K562 (cell line): ENCODE data around the gene BCL7C. TPM values are rescaled to one million over a fixed set of nuclear protein-coding genes. Genes with fewer than 3 reads are reported as not detected.
A peak's percentile ranks its signal among the peaks of the same experiment; 100 is the strongest.

Experiments
- ATF2 ChIP-seq: sonication (generic); formaldehyde crosslinking; IDR thresholded peaks from 2 replicates; pipeline ENCODE4 v1.8.1; 2022; ENCODE audit warnings: missing genetic modification reagents
- DACH1 ChIP-seq: fragments of 450-650 bp; IDR thresholded peaks from 2 replicates; pipeline ENCODE4 v1.6.1; 2018; ENCODE audit not compliant: partially characterized antibody
- LEF1 ChIP-seq: fragments of 450-650 bp; IDR thresholded peaks from 2 replicates; pipeline ENCODE4 v1.6.1; 2016; ENCODE audit warnings: mild to moderate bottlenecking
- MEF2D ChIP-seq: conservative IDR thresholded peaks from 2 replicates; pipeline ENCODE4 v1.6.1; 2016; ENCODE audit warnings: low read depth, missing genetic modification characterization, missing compliant biosample characterization
- MXI1 ChIP-seq: IDR thresholded peaks from 2 replicates; pipeline ENCODE4 v1.6.1; 2011; ENCODE audit warnings: low read depth, mild to moderate bottlenecking, improper control_type of control experiment, low read length
- PCBP1 ChIP-seq: fragments of 200-400 bp; formaldehyde crosslinking; IDR thresholded peaks from 2 replicates; pipeline ENCODE4 v1.6.1; 2018; ENCODE audit warnings: mild to moderate bottlenecking, low read depth, low read length; ENCODE audit not compliant: poor library complexity, severe bottlenecking
- POLR3A ChIP-seq: IDR thresholded peaks from 2 replicates; pipeline ENCODE4 v1.6.1; 2011; ENCODE audit warnings: borderline replicate concordance, mild to moderate bottlenecking, moderate library complexity; ENCODE audit not compliant: insufficient read length, insufficient read depth; ENCODE audit errors: extremely low read depth
- SP2 ChIP-seq: IDR thresholded peaks from 2 replicates; pipeline ENCODE4 v1.6.1; 2011; ENCODE audit warnings: mild to moderate bottlenecking, low read depth, low read length, moderate library complexity; ENCODE audit not compliant: poor library complexity, severe bottlenecking; ENCODE audit errors: extremely low read depth
- VEZF1 ChIP-seq: fragments of 200-800 bp; sonication (Bioruptor generic); IDR thresholded peaks from 2 replicates; pipeline ENCODE4 v1.6.1; 2017; ENCODE audit warnings: missing genetic modification characterization, missing compliant biosample characterization
- ZNF444 ChIP-seq: fragments of 250-450 bp; sonication (Bioruptor Pico); IDR thresholded peaks from 2 replicates; pipeline ENCODE4 v1.4.0; 2020; ENCODE audit warnings: mild to moderate bottlenecking, moderate library complexity
- polyA plus RNA-seq, 8 experiments: library from polyadenylated mRNA; depleted of rRNA in 4 of 8; stranded (reverse) in 5 of 8; unstranded in 3 of 8; fragments of >200 nt; fragmentation: Nextera tagmentation in 2 of 8; fragmentation: Illumina TruSeq in 1 of 8; extraction: Ambion mirVana in 2 of 8; extraction: Trizol in 1 of 8; gene quantifications; 2 replicates each; pipeline versions ENCODE4 v1.2.1 to v1.2.3, GENCODE V29; 2011 to 2014; ENCODE audit warnings: inconsistent platforms in 1 of 8, missing spikeins in 1 of 8
- total RNA-seq, 7 experiments: library from RNA; depleted of rRNA in 6 of 7; stranded (reverse); fragments of >200 nt in 6 of 7; fragmentation: Illumina TruSeq in 2 of 7; extraction: Trizol in 2 of 7; gene quantifications; 2 replicates each; pipeline versions ENCODE4 v1.2.1 to v1.2.3, GENCODE V29; 2011 to 2021; ENCODE audit warnings: low replicate concordance in 1 of 7
- TF ChIP-seq, protein P1 (sequence below), 2 experiments: fragments of 450-650 bp; formaldehyde crosslinking in 1 of 2; IDR thresholded peaks; 2 replicates each; pipeline versions ENCODE4 v1.4.0 to v1.6.1; 2014 to 2020; ENCODE audit warnings: mild to moderate bottlenecking in 2 of 2, borderline replicate concordance in 1 of 2, low read depth in 1 of 2
- TF ChIP-seq, protein P2 (sequence below): IDR thresholded peaks from 2 replicates; pipeline ENCODE4 v1.6.1; 2011; ENCODE audit warnings: borderline replicate concordance, low read depth, mild to moderate bottlenecking, moderate library complexity, low read length; ENCODE audit not compliant: insufficient read depth, poor library complexity, severe bottlenecking

BCL7C gene
- total and polyA plus RNA-seq, 9 of the 15 experiments (the other 6 are each of a cell fraction or from before 2014, with no cell fraction given), result 1.7 to 85.8 (median 19.6) TPM

GRCh38 chr16:30923554-30924075 lies 29.7 kb upstream of the BCL7C start, which contains the start of gene FBXL19 (continued):
- TF ChIP-seq, protein P1, sequence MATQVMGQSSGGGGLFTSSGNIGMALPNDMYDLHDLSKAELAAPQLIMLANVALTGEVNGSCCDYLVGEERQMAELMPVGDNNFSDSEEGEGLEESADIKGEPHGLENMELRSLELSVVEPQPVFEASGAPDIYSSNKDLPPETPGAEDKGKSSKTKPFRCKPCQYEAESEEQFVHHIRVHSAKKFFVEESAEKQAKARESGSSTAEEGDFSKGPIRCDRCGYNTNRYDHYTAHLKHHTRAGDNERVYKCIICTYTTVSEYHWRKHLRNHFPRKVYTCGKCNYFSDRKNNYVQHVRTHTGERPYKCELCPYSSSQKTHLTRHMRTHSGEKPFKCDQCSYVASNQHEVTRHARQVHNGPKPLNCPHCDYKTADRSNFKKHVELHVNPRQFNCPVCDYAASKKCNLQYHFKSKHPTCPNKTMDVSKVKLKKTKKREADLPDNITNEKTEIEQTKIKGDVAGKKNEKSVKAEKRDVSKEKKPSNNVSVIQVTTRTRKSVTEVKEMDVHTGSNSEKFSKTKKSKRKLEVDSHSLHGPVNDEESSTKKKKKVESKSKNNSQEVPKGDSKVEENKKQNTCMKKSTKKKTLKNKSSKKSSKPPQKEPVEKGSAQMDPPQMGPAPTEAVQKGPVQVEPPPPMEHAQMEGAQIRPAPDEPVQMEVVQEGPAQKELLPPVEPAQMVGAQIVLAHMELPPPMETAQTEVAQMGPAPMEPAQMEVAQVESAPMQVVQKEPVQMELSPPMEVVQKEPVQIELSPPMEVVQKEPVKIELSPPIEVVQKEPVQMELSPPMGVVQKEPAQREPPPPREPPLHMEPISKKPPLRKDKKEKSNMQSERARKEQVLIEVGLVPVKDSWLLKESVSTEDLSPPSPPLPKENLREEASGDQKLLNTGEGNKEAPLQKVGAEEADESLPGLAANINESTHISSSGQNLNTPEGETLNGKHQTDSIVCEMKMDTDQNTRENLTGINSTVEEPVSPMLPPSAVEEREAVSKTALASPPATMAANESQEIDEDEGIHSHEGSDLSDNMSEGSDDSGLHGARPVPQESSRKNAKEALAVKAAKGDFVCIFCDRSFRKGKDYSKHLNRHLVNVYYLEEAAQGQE (IDR thresholded peaks at IDR 0.05; ENCODE audit: borderline replicate concordance), result no peak
- TF ChIP-seq, protein P1 (CRISPR knock-in tag; IDR thresholded peaks at IDR 0.05; ENCODE audit: low read depth), result no peak
- TF ChIP-seq MEF2D (tag) (no peak), ATF2 (CRISPR knock-in tag) (no peak), SP2 (no peak), LEF1 (no peak), ZNF444 (CRISPR knock-in tag) (peak; percentile 77), PCBP1 (peak; percentile 95), VEZF1 (CRISPR knock-in tag) (peak; percentile 95), POLR3A (no peak), MXI1 (no peak), DACH1 (no peak)
- TF ChIP-seq, protein P2, sequence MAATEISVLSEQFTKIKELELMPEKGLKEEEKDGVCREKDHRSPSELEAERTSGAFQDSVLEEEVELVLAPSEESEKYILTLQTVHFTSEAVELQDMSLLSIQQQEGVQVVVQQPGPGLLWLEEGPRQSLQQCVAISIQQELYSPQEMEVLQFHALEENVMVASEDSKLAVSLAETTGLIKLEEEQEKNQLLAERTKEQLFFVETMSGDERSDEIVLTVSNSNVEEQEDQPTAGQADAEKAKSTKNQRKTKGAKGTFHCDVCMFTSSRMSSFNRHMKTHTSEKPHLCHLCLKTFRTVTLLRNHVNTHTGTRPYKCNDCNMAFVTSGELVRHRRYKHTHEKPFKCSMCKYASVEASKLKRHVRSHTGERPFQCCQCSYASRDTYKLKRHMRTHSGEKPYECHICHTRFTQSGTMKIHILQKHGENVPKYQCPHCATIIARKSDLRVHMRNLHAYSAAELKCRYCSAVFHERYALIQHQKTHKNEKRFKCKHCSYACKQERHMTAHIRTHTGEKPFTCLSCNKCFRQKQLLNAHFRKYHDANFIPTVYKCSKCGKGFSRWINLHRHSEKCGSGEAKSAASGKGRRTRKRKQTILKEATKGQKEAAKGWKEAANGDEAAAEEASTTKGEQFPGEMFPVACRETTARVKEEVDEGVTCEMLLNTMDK, result no peak
